K562 (cell line): Measurements from ENCODE around the gene ITPR2.

Experiments used
- FOXA1 ChIP-seq: fragments of 450-650 bp; IDR thresholded peaks from 2 replicates; pipeline ENCODE4 v1.6.1; 2016; ENCODE audit warnings: mild to moderate bottlenecking, borderline replicate concordance
- GABPA ChIP-seq: fragments of 200-800 bp; sonication (Bioruptor generic); conservative IDR thresholded peaks from 2 replicates; pipeline ENCODE4 v1.6.1; 2016; ENCODE audit warnings: low read depth, missing genetic modification characterization, missing compliant biosample characterization
- HDAC6 ChIP-seq: IDR thresholded peaks from 2 replicates; pipeline ENCODE4 v1.6.1; 2012; ENCODE audit warnings: low read depth, mild to moderate bottlenecking, control low read depth, inconsistent platforms, low read length, moderate library complexity
- L3MBTL2 ChIP-seq: fragments of 450-650 bp; IDR thresholded peaks from 2 replicates; pipeline ENCODE4 v1.6.1; 2016; ENCODE audit warnings: mild to moderate bottlenecking, moderate library complexity
- LARP7 ChIP-seq: fragments of 450-650 bp; IDR thresholded peaks from 2 replicates; pipeline ENCODE4 v1.6.1; 2016
- POLR3A ChIP-seq: IDR thresholded peaks from 2 replicates; pipeline ENCODE4 v1.6.1; 2011; ENCODE audit warnings: borderline replicate concordance, mild to moderate bottlenecking, moderate library complexity; ENCODE audit not compliant: insufficient read length, insufficient read depth; ENCODE audit errors: extremely low read depth
- RAD21 ChIP-seq, 2 experiments: fragments of 250-450 bp in 1 of 2; fragments of 450-650 bp in 1 of 2; sonication (Bioruptor Pico) in 1 of 2; formaldehyde crosslinking in 1 of 2; IDR thresholded peaks in 1 of 2; conservative IDR thresholded peaks in 1 of 2; 2 replicates each; pipeline versions ENCODE4 v1.4.0 to v1.8.0; 2020 to 2022; ENCODE audit warnings: mild to moderate bottlenecking in 2 of 2, moderate library complexity in 1 of 2
- ZC3H11A ChIP-seq: IDR thresholded peaks from 2 replicates; pipeline ENCODE4 v1.6.1; 2012; ENCODE audit warnings: low read depth, low read length, improper control_type of control experiment
- ZNF23 ChIP-seq: fragments of 250-450 bp; sonication (Bioruptor Pico); IDR thresholded peaks from 2 replicates; pipeline ENCODE4 v1.4.0; 2020; ENCODE audit warnings: mild to moderate bottlenecking

- TF ChIP-seq L3MBTL2 (no peak), FOXA1 (no peak), ZNF23 (no peak), GABPA (tag) (no peak), HDAC6 (no peak), ZC3H11A (no peak), POLR3A (no peak), RAD21 (CRISPR knock-in tag; conservative IDR thresholded peaks at IDR 0.05 in 1 of 2, IDR thresholded peaks at IDR 0.05 in 1 of 2) (no peak), LARP7 (no peak)
Measured at GRCh38 chr12:26661399-26661798, 171.6 kb downstream of the ITPR2 start.
